CD4-positive, alpha-beta T cell treated with Interferon gamma for 1 hour (primary cell): ENCODE data around the gene TPRA1.
"Not testable (repeated sequence)": the region's sequence is repeated elsewhere in the genome, so short reads cannot be mapped to it uniquely, and the experiment has no call there.

Experiments used
- DNase-seq: peaks from one replicate; pipeline ENCODE4 v3.0.0-alpha.2; 2020

Gene TPRA1

GRCh38 chr3:127535106-127535785 is 55.3 kb downstream of the TPRA1 start:
- no peak for DNase-seq

DNA sequence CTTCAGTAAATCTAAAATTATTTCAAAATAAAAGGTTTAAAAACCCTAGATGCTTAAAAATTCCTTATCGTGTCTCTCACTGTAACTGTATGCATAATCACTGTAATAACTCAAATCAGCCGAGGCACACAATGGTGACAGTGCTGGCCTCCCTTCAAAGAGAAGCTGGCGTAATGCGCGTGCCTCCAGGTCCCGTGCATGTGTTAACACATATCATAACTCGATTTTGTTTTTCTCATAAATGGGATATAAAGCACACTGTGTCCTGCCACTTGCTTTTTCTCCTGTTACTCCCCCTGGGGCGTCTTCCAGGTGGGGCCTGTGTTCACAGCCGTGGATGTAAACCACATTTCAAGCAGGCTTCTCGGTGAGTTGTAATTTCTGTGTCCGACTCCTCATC is 56.0 kb downstream of the TPRA1 start:
- DNase-seq = no peak

DNA sequence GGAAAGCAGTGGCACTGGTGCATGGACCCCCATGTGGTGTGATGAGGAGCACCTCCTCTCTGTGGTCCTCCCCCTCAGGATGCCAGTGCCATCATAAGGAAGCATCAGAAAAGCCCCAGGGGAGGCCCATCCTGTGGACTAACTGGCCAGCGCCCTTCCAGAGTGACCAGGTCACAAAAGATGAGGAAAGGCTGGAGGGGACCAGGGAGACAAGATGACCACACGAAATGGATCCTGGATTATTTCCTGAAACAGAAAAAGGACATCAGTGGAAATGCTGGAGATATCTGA is 56.4 kb downstream of the TPRA1 start:
- DNase-seq = no peak

- no peak for DNase-seq
Observed at GRCh38 chr3:127532561-127533203, 57.9 kb downstream of the TPRA1 start.

GRCh38 chr3:127531821-127532220 is 58.7 kb downstream of the TPRA1 start:
- DNase-seq = no peak

DNA sequence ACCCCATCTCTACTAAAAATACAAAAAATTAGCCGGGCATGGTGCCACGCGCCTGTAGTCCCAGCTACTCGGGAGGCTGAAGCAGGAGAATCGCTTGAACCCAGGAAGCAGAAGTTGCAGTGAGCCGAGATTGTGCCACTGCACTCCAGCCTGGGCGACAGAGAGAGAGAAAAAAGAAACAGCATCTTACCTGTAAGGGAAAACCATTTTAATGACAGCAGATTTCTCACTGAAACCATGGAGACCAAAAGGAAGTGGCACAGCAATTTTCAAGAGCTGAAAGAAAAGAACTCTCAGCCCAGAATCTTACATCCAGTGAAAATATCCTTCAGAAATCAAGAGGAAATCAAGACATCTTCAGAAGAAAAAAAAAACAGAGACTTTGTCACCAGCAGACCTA is 59.7 kb downstream of the TPRA1 start:
- not testable (repeated sequence) for DNase-seq

- DNase-seq = no peak
Observed at GRCh38 chr3:127529346-127530188, 61.0 kb downstream of the TPRA1 start.

- no peak for DNase-seq
Observed at GRCh38 chr3:127525373-127525772, 65.2 kb downstream of the TPRA1 start.

DNA sequence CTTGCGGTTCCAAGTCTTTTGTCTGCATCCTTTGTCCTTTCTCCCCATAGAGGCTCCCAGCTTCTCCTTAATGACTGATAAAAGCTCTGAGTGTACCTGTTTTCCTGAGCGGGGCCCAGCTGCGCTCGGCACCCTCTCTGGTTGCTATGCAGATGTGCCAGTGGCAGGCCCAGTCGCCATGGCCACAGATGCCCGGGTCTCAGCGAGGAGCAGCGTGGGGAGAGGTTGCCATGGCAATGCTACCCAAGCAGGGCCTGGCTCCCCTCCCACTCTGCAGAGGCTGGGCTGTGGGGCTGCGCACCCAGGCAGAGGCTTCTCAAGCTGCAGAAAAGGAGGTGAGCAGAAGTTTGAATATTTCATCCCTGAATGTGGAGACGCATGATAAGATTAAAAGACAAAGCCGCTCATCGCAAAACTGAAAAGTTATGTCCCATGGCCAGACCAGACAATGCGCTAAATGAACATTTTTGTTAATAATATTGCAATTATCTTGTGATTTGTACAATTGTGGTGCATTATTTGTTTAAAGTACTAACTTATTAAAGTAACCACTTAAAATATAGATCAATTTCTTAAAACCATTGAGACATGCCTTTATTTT is 66.1 kb downstream of the TPRA1 start:
- DNase-seq = no peak
